ENCODE measurements around the gene DCAF8L2.
"Not testable (repeated sequence)": the region's sequence is repeated elsewhere in the genome, so short reads cannot be mapped to it uniquely, and the experiment has no call there.

DCAF8L2 gene

DNA sequence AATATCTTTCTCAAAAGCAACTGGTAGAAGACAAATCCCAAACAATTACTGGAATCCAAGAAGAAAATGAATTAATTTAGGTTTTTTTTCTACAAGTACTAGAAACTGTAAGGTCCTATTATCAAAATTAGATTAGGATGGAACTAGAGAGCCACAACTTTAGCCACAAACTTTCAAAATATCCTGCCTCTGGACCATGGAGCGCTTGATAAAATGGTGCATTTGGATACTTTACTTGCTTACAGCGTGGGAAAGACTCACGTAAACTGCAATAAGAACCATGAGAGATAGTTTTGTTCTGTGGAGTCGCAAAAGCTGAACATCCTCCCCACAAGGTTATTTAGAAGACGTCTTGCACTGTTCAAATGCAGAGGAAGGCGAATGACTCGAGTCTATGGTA lies at the start of gene DCAF8L2:
Gene DCAF8L2, plus strand, starts transcription at position 301 of the 400 bp plus-strand sequence. CDS start 156,552 bp downstream, outside the sequence.
- no peak for DNase-seq

DNA sequence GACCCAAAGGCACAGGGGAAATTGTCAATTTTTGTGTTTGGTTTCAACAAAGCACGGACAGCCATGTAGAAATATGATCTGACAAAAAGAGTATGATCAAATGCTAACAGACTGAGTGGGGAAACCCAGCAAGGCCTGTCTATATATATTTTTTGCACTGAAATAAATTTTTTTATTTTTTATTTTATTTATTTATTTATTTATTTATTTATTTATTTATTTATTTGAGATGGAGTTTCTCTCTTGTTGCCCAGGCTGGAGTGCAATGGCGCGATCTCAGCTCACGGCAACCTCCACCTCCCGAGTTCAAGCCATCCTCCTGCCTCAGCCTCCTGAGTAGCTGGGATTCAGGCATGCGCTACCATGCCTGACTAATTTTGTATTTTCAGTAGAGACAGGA lies 49.0 kb upstream of the DCAF8L2 start:
- not testable (repeated sequence) for DNase-seq

DNA sequence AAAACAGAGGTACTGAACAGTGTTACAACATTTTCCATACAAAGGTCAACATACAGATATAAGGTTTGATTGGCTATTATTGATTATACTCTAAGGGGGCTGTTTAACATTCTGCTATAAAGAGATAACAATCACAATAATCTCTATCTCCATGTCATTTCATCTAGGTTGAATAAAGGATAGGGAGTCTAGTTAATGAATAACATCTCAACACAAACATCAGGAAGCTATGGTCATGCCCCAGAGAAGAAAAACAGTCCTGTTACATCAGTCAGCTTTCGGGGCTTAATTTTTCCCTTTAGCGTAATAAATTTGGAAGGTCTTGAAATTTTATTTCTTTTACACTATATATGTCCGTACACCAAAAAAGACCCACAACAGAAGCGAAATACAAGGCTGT lies 41.5 kb upstream of the DCAF8L2 start:
- DNase-seq, result no peak

DNA sequence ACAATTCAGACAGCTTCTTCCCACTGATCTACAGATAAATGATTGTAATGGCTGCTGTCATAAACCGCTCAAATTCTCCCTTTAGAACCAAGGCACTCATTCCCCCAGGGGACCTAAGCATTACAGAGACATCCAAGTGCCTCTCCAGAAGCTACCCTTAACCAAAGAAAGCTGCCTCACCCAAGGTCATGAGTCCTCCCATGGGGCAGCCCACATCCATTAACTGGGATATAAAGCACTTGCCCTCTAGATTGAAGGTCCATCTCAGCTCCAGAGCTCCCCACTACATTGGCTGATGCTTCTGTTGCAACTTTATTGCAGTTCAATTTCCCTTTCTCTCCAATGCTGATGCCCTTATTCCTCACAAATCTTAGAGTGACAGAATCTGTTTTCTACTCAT lies 40.5 kb upstream of the DCAF8L2 start:
- no peak for DNase-seq

DNA sequence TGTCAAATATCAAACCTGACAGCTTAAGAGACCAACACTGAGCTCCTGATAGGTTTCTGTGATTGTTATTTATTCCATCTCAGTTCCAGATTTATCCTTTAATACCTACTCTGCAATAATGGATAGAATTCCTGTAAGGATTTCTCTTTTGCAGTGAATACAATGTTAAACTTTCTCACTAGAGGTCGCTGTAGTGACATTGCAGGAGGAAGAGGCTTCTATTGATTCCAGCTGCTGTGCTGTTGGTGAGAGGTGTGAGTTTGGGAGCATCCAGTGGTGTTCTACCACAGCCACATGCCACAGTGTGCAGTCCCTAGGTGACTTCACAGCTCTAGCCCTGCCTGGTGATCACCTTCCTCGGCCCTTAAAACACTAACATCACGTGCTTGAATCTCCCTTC lies 34.6 kb upstream of the DCAF8L2 start:
- peak; percentile 62 for DNase-seq

DNA sequence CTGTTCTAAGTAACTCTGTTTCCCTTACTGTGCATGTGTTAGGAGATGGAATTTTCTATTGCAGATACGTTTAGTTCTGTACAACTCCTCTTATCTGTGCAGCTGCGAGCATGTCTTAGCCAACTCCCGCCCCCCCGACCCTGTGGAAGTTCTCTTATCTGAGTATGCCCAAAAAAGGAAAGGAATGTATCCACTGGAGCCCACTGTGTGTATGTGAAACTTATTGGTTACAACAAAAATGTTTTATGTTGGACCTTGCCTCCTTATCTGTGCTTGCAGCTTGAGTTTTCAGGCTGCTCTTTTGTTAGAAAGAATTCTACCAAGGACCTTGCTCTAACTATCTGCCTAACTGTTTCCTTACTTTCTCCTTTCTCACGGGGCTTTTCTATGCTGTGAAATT lies 24.2 kb upstream of the DCAF8L2 start:
- peak; percentile 91 for DNase-seq

DNA sequence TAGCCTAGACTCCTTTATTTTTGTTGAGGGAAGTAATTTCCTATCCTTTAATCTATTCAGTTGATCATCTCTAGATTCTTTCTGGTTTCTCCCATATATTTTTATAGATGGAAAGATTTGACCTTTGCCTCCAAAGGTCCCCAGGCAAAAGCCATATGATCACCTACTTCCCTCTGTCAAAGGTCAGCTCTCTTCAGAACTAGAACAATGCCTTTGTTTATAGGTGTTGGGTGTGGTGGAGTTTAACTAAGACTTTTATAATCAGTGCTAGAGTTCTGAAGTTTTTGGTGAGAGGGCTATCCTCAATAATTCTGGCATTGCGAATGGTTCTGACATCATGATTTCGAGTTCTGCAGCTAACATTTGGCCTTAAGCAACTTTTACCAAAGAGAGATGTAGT lies 19.0 kb upstream of the DCAF8L2 start:
- no peak for DNase-seq

DNA sequence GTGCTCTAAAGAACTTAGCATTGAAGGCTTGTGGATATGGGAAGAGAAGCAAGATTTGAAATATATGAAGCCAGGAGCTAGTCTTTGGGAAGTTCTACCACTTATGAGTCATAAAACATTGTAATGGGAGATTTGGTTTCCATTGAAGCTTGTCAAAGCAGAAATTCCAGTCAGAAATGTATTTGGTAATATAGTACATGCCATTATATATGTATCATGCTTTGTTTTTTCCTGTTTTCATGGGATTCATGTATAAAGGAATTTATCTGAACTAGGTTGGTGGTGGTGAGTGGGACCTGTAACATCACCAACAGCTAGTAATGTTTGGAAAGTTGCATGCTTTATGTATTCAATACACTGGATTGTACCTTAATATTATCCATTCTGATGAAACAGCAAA lies 14.6 kb upstream of the DCAF8L2 start:
- no peak for DNase-seq

DNA sequence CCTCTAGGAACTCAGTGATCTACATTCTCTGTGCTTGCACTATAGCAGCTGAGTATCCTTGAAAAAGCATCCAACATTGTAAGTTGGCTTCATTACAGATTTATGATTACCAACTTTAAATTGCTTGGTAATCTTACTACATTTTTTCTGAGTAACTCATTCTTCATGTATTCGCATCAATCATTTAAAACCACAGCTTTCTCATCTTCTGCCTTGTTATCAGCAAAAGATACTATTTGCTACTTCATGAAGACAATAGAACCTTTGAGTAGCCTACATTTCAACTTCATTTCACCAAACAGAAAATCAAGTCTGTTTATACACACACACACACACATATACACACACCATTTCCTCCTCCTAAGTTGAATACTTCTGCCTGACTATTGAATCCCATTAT lies 6.2 kb upstream of the DCAF8L2 start:
- DNase-seq, result no peak

DNA sequence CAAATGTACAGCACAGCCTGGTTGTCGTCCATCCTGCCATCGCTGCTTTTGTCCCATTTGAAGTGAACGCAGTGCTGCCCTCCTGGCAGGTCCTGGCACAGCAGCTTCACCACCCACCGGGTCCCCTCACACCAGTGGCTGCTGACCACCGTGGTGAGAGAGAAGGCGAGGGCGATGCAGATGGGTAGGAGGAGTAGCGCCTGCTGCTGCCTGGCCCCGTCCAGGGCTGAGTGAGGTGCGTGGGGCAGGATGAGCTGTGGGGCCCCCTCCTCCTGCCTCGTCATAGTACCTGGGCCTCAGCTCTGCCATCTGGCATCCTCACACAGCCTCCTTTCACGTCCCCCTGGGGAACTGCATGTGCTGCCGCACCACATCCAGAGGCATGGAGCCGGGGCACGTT lies 1.8 kb downstream of the DCAF8L2 start:
- DNase-seq, result no peak

DNA sequence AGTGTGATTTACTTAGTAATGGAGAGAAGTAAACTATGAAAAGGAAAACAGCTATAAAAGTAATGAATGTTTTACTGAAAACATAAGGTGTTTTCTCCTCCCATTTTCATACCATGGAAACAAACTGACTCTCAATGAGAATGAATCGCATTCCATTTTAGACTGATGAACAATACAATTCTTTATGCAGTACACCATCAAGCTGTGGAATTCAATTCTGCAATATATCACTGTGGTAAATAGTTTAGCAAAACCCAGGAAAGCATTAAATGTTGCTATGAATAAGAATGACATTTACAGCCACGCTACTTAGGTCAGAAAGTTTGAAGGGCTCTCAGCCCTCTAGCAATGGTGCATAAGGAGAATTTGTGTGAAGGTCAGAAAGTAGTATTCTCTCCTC lies 7.4 kb downstream of the DCAF8L2 start:
- no peak for DNase-seq

DNA sequence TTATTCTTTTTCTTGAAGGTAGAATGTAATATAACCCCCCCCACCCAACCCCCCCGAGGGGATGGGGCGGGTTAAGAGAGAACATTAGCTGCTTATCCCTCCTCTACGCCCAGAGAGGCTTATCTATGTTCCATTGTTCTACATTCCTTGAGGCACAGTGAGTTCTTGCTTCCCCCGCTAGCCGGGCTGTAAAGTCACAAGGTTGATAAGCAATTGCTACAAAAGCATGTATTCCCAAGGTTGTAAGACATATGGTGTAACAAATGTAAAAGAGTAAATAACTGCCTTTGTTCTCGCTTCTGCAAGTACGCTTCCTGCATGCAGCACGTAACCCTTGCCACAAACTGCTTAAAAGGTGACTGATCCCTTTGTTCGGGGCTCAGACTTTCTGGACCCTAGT lies 8.2 kb downstream of the DCAF8L2 start:
- DNase-seq, result peak; percentile 61

DNA sequence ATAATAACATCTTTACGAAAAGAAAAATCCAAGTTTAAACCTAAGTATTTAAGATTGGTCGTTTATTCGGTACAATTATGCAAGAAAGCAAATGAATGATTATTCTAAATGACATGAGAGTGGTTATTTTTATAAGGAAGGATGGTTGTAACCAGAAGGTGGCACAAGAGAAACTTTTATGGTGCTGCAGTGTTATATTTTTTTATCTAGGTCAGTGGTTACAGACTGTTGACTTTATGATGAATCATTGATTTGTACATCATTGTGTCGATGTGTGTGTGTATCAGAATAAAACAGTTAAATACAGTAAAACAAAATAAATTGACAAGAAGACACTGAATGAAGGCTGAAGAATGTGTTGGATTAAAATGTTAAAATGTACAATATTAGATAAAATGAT lies 9.8 kb downstream of the DCAF8L2 start:
- DNase-seq, result peak; percentile 63

DNA sequence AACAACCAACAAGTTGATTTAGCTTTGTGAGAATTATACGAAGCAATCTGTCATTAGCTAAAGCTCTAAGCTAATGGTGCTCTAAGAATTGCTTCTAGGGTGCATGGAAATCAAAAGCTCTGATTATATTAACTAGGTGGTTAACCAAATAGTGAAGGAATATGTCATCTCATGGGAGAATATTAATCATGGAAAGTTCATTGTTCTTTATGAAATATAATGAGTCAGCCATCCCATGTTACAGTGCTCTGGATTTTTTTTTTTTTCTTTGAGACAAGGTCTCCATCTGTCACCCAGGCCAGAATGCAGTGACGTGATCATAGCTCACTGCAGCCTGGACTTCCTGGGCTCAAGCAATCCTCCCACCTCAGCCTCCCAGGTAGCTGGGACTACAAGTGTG lies 10.5 kb downstream of the DCAF8L2 start:
- DNase-seq, result no peak

DNA sequence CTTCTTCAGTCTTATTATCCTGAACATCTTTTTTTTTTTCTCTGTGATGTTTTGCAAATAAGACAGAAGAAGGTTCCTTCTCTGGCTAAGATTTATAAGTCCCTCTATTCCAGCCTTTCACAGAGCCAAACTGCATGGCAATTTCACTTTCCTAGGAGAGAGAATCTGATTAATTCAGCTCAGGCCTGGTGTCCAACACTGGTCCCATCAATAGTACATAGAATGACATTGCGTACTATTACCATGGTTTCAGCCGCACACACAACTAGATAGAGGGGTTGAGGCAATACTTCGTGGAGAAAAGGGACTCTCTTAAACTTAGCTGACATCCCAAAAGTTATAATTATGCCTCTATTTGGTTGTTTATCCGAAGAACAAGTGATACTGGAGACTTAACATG lies 18.5 kb downstream of the DCAF8L2 start:
- no peak for DNase-seq

DNA sequence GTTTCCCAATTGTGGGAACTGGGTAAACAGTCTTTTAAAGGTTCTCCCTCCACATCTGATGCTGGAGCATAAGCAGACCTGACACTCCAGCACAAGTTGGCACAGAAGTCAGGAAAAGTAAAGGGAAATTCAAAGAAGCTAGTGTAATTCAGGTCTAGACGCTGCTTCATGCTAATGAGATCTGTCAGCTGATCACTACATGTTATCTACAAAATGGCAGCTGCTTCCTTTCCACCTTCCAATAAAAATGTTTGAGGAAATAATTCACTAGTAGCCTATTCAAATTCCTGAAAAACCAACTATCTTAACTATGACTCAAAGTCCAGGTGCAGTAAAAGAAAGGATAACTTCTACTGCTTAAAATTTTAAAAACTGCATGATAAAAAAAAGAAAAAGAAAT lies 29.3 kb downstream of the DCAF8L2 start:
- no peak for DNase-seq

DNA sequence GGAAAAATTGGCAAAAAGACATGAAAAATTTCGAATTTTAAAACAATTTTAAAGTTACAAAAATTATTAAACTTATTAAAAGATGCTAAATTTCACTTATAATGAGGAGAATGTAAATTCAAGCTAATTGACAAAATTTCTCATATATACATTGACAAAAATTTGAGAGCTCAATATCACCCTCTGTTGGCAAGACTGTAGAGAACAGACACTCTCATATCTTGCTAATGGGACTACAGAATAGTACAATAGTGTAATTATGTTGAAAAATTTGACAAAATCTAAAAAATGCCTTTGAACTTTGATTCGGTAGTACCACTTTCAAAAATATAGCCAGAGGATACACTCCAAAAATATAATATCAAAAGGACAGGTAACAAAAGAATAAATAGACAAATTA lies 29.8 kb downstream of the DCAF8L2 start:
- DNase-seq, result peak; percentile 48

DNA sequence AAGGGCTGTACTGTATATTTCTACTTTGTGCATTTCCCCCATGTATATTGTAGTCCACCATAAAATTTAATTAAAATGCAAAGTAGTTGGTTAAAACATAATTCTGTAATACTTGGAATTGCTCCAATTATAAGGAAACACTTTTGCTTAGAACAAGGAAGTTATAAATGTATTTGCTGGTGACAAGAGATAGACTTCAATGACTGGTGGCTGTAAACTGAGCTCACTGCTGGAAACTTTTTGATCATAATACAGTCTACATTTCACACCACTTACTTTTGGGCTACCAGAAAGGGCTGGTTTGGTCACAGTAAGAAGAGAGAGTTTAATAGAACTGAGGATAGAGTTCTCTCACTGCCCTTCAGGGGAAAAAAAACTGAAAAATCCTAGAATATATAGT lies 32.7 kb downstream of the DCAF8L2 start:
- no peak for DNase-seq

DNA sequence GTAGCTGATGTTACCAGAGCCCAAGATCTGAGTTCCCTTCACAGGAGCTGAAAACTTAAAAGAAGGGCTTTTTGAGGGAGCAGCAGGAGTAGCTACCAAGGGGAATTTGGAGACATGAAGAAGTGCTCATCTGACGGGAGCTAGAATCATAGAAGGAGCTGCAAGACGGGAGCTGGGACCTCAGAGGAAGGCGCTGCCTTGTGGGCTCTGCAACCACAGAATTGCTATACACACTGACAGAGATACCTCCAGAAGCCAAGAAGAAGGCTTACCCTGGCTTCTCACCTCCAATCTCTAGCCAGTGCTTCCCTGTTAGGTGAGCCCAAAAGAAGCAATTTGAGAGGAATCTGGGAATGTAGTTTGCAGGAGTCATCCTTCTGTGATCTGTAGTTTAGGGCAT lies 35.9 kb downstream of the DCAF8L2 start:
- no peak for DNase-seq

DNA sequence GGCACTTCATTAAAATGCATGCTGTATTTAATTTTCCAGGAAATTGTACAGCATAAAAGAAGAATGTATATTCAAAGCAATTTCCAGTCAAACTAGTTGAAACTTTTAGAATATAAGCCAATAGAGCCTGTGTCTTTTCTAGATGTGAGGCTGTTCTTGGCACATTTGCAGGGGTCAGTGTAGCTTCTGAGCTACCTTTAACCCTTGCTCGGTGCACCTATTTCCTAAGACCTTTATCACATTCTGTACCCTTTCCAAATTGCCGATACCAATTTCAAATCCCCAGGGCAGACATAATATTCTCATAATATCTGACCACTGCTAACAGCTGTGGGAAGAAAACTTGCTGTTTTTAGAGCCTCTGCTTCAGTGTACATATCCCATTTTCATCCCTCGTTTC lies 43.2 kb downstream of the DCAF8L2 start:
- no peak for DNase-seq

DNA sequence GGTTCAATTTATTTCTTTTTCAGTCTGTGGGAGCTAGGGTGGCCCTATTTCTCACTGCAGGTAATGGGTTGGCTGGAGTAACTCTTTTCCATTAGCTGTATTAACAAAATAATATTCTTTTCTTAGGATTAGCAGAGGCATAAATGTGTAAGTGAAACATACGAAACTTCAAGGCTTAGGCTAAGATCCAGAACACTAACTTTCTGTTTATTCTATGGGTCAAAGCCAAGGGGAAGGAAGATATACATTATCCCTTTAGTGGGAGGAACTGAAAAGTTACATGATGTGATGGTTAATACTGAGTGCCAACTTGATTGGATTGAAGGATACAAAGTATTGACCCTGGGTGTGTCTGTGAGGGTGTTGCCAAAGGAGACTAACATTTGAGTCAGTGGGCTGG lies 66.4 kb downstream of the DCAF8L2 start:
- no peak for DNase-seq

DNA sequence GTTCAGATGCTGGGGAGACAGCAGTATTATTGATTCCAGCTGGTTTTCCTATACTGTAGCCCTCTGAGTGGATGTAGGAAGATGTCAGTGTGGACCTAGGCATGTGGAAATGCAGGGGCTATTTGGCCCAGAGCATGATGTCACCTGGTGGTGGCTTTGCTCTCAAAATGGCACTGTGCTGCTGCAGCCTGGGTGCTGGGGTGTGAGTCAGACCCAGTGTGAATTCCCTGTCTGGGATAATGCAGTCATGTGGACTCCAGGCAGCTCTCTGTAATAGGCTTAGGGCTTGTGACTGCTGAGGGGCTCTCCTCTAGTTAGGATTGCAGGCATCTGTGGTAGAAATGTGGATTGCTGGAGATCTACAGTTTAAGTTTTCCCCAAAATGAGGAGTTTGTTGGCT lies 70.7 kb downstream of the DCAF8L2 start:
- DNase-seq, result no peak

DNA sequence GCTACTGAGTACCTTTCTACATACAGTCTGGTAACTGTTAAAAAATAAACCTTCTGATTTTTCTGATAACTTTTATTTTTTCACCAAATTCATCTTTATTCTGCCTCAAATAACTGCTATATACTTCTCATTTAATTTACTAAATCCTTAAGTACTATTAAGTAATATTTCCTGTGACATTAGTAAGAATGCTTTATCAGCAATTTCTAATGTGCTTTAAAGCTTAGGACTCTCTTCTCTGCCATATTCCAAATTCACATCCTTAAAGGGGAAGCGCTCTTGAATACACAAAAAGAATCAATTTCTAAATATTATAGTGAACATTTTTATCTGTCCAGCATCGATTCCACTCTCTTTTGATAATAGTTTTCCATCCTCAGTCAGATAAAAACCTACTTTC lies 81.1 kb downstream of the DCAF8L2 start:
- no peak for DNase-seq

DNA sequence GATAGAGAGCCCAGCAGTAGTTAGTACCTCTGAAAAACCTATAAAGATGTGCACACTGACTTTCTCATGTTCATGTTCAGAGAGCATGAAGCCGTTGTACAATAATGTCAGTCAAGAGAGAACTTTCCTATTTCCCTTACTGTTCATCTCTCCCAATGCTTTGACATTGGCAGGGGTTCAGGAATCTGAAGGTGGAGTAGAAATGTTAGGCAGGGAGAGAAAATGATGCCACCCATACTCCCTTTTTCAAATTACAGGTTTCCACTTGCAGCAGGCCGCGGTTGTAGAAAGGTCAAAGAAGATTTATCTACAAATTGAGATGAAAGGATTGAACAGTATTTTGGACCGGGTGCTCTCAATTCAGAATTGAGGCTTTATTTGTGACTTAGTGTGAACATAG lies 84.3 kb downstream of the DCAF8L2 start:
- DNase-seq, result no peak

DNA sequence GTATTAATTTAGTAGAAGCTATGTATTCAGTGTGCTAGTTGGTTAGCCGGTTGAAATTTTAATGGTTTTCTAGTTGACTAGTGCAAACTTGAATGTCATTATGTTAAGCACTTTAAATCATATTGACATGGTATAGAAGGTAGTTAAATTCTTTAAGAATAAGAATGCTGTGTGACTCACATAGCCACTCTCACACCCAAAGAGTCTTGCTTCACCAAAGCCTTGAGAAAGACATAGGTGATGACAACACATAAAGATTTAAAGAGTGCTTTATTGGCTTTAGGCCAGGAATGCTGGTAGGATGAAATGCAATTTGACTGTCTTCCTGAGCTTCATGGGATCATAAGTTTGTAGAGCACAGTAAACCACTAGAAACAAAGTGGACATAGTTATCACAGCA lies 85.3 kb downstream of the DCAF8L2 start:
- DNase-seq, result no peak

DNA sequence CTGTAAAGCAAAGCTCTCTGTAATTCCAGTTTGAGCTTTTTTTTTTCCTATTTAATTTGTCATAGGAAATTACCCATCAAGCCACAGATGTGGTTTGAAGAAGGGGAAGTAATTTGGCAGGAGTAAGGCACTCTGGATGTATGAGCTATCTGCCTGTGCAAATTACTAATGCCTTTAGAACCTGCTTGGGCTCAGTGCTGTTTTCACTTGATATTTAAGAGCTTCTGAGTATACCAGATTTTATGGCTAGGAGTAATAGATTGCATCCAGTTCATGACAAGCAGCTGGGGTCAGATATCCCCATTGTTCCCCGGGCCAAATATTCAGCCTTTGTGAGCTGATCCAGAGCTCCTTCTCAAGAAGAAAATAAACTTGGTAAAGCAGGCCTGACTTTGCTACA lies 89.1 kb downstream of the DCAF8L2 start:
- peak; percentile 52 for DNase-seq
